ENCODE data around the gene MYH9.
A peak's percentile ranks its signal among the peaks of the same experiment; 100 is the strongest.

Gene MYH9

GRCh38 chr22:36302439-36303114, 85.2 kb downstream of the MYH9 start:
- H3K36me3 Mint-ChIP-seq (ENCODE audit: low read depth), result peaks cover 77% of the 10 kb centered on the region
- H3K4me3 Mint-ChIP-seq, result no peak overlapping the region
- no peaks in the 10 kb centered on the region for H3K27me3 Mint-ChIP-seq
- H3K4me1 Mint-ChIP-seq (ENCODE audit: low read depth), result peaks cover 7% of the 10 kb centered on the region
- H3K27ac Mint-ChIP-seq, result no peak overlapping the region
- H3K9me3 Mint-ChIP-seq, result no peaks in the 10 kb centered on the region

GRCh38 chr22:36301851-36302250, 85.9 kb downstream of the MYH9 start:
- Mint-ChIP-seq H3K4me1 (ENCODE audit: low read depth) (peaks cover 7% of the 10 kb centered on the region), H3K27ac (peak overlapping the region; percentile 21), H3K36me3 (ENCODE audit: low read depth) (peaks cover 78% of the 10 kb centered on the region), H3K9me3 (no peaks in the 10 kb centered on the region), H3K27me3 (no peaks in the 10 kb centered on the region), H3K4me3 (no peak overlapping the region)

- peak overlapping the region; percentile 21 for H3K27ac Mint-ChIP-seq
- peaks cover 80% of the 10 kb centered on the region for H3K36me3 Mint-ChIP-seq (ENCODE audit: low read depth)
Observed at GRCh38 chr22:36301384-36301828, 86.4 kb downstream of the MYH9 start.

GRCh38 chr22:36300396-36301212, 87.2 kb downstream of the MYH9 start:
- Mint-ChIP-seq H3K36me3 (ENCODE audit: low read depth) (peaks cover 82% of the 10 kb centered on the region), H3K27me3 (no peaks in the 10 kb centered on the region), H3K27ac (peak overlapping the region; percentile 63), H3K4me3 (no peak overlapping the region), H3K4me1 (ENCODE audit: low read depth) (peaks cover 7% of the 10 kb centered on the region), H3K9me3 (no peaks in the 10 kb centered on the region)

More at GRCh38 chr22:36301384-36301828, 86.4 kb downstream of the MYH9 start:
- Mint-ChIP-seq H3K9me3 (no peaks in the 10 kb centered on the region), H3K4me1 (ENCODE audit: low read depth) (peaks cover 7% of the 10 kb centered on the region), H3K27me3 (no peaks in the 10 kb centered on the region), H3K4me3 (no peak overlapping the region)

GRCh38 chr22:36299911-36300310, 87.9 kb downstream of the MYH9 start:
- Mint-ChIP-seq H3K36me3 (ENCODE audit: low read depth) (peaks cover 82% of the 10 kb centered on the region), H3K27me3 (no peaks in the 10 kb centered on the region), H3K9me3 (no peaks in the 10 kb centered on the region), H3K4me3 (no peak overlapping the region), H3K27ac (no peak overlapping the region), H3K4me1 (ENCODE audit: low read depth) (peaks cover 7% of the 10 kb centered on the region)

- H3K27me3 Mint-ChIP-seq, result no peaks in the 10 kb centered on the region
- H3K36me3 Mint-ChIP-seq (ENCODE audit: low read depth), result peaks cover 84% of the 10 kb centered on the region
- no peaks in the 10 kb centered on the region for H3K9me3 Mint-ChIP-seq
- peaks cover 9% of the 10 kb centered on the region for H3K4me1 Mint-ChIP-seq (ENCODE audit: low read depth)
- no peak overlapping the region for H3K4me3 Mint-ChIP-seq
- peak overlapping the region; percentile 52 for H3K27ac Mint-ChIP-seq
Observed at GRCh38 chr22:36299295-36299694, 88.5 kb downstream of the MYH9 start.

- Mint-ChIP-seq H3K27me3 (no peaks in the 10 kb centered on the region), H3K4me1 (ENCODE audit: low read depth) (peaks cover 12% of the 10 kb centered on the region), H3K27ac (peak overlapping the region; percentile 52), H3K36me3 (ENCODE audit: low read depth) (peaks cover 85% of the 10 kb centered on the region), H3K9me3 (no peaks in the 10 kb centered on the region), H3K4me3 (no peak overlapping the region)
Observed at GRCh38 chr22:36298601-36299000, 89.2 kb downstream of the MYH9 start.

- Mint-ChIP-seq H3K27ac (peak overlapping the region; percentile 16), H3K4me3 (no peak overlapping the region), H3K9me3 (no peaks in the 10 kb centered on the region), H3K4me1 (ENCODE audit: low read depth) (peaks cover 12% of the 10 kb centered on the region), H3K27me3 (no peaks in the 10 kb centered on the region), H3K36me3 (ENCODE audit: low read depth) (peaks cover 88% of the 10 kb centered on the region)
Observed at GRCh38 chr22:36298118-36298517, 89.6 kb downstream of the MYH9 start.

GRCh38 chr22:36297568-36297967, 90.2 kb downstream of the MYH9 start:
- peak overlapping the region; percentile 16 for H3K27ac Mint-ChIP-seq
- no peaks in the 10 kb centered on the region for H3K9me3 Mint-ChIP-seq
- peaks cover 17% of the 10 kb centered on the region for H3K4me1 Mint-ChIP-seq (ENCODE audit: low read depth)
- H3K4me3 Mint-ChIP-seq, result no peak overlapping the region
- peaks cover 89% of the 10 kb centered on the region for H3K36me3 Mint-ChIP-seq (ENCODE audit: low read depth)
- H3K27me3 Mint-ChIP-seq, result no peaks in the 10 kb centered on the region

GRCh38 chr22:36296690-36297089, 91.1 kb downstream of the MYH9 start:
- Mint-ChIP-seq H3K36me3 (ENCODE audit: low read depth) (peaks cover 94% of the 10 kb centered on the region), H3K4me3 (no peak overlapping the region), H3K9me3 (no peaks in the 10 kb centered on the region), H3K27ac (no peak overlapping the region), H3K27me3 (no peaks in the 10 kb centered on the region), H3K4me1 (ENCODE audit: low read depth) (peaks cover 25% of the 10 kb centered on the region)

GRCh38 chr22:36295247-36295646, 92.5 kb downstream of the MYH9 start:
- H3K4me3 Mint-ChIP-seq, result no peak overlapping the region
- H3K27me3 Mint-ChIP-seq, result no peaks in the 10 kb centered on the region
- H3K4me1 Mint-ChIP-seq (ENCODE audit: low read depth), result peaks cover 30% of the 10 kb centered on the region
- H3K9me3 Mint-ChIP-seq, result no peaks in the 10 kb centered on the region
- H3K36me3 Mint-ChIP-seq (ENCODE audit: low read depth), result peaks cover 84% of the 10 kb centered on the region
- no peak overlapping the region for H3K27ac Mint-ChIP-seq

- Mint-ChIP-seq H3K9me3 (no peaks in the 10 kb centered on the region), H3K36me3 (ENCODE audit: low read depth) (peaks cover 83% of the 10 kb centered on the region), H3K27me3 (no peaks in the 10 kb centered on the region), H3K4me3 (no peak overlapping the region), H3K27ac (no peak overlapping the region), H3K4me1 (ENCODE audit: low read depth) (peaks cover 33% of the 10 kb centered on the region)
Observed at GRCh38 chr22:36294801-36295200, 93.0 kb downstream of the MYH9 start.

GRCh38 chr22:36294293-36294620, 93.5 kb downstream of the MYH9 start:
- Mint-ChIP-seq H3K4me1 (ENCODE audit: low read depth) (peaks cover 34% of the 10 kb centered on the region), H3K27me3 (no peaks in the 10 kb centered on the region), H3K4me3 (no peak overlapping the region), H3K27ac (no peak overlapping the region), H3K9me3 (no peaks in the 10 kb centered on the region), H3K36me3 (ENCODE audit: low read depth) (peaks cover 83% of the 10 kb centered on the region)

- no peak overlapping the region for H3K27ac Mint-ChIP-seq
- peaks cover 83% of the 10 kb centered on the region for H3K36me3 Mint-ChIP-seq (ENCODE audit: low read depth)
Observed at GRCh38 chr22:36293606-36294292, 94.0 kb downstream of the MYH9 start.

More at GRCh38 chr22:36293606-36294292, 94.0 kb downstream of the MYH9 start:
- H3K27me3 Mint-ChIP-seq, result no peaks in the 10 kb centered on the region
- no peaks in the 10 kb centered on the region for H3K9me3 Mint-ChIP-seq
- H3K4me3 Mint-ChIP-seq, result no peak overlapping the region
- peaks cover 34% of the 10 kb centered on the region for H3K4me1 Mint-ChIP-seq (ENCODE audit: low read depth)
